ENCODE measurements around the gene C19orf38. TPM values are rescaled to one million over a fixed set of nuclear protein-coding genes. Genes with fewer than 3 reads are reported as not detected.

The C19orf38 gene
- total and polyA plus RNA-seq, 2 donors (not counting 1 experiment from before 2014, with no cell fraction given), result 1.7 to 2.4 TPM

- H3K4me1 ChIP-seq (ENCODE audit: control insufficient read depth in 2 of 2, insufficient read depth in 2 of 2, low read length in 2 of 2), result peaks cover 7 to 17% of the 10 kb centered on the region in 2 donors
- Mint-ChIP-seq H3K4me1 (peaks cover 14% of the 10 kb centered on the region), H3K27me3 (no peaks in the 10 kb centered on the region), H3K27ac (no peak overlapping the region), H3K4me3 (no peak overlapping the region), H3K9me3 (ENCODE audit: insufficient read depth) (peaks cover 6% of the 10 kb centered on the region)
- H3K27ac ChIP-seq (ENCODE audit: low read length in 2 of 2), result no peak overlapping the region
- POLR2A ChIA-PET, result interaction anchor here (0.9 kb wide), 1 partner anchor 31 kb away, joined by 5 read pairs; no protein-coding TSS in a partner anchor
- peaks cover 7% of the 10 kb centered on the region for H4K20me1 ChIP-seq (ENCODE audit: control insufficient read depth, insufficient read depth, low read length, poor library complexity, severe bottlenecking)
- WGBS (ENCODE audit: insufficient coverage), result 77% methylated on average over 6 of the region's 10 CpGs
- H3K9me3 ChIP-seq (ENCODE audit: control extremely low read depth in 1 of 3, control insufficient read depth in 2 of 3, insufficient read depth in 1 of 3, low read length in 2 of 3), result peaks cover 1 to 31% (median 9%) of the 10 kb centered on the region in 3 donors
- H3K4me3 ChIP-seq (ENCODE audit: control extremely low read depth in 1 of 5, extremely low read depth in 1 of 5, insufficient read depth in 1 of 5, low read depth in 2 of 5, low read length in 4 of 5), result no peak overlapping the region
- ATAC-seq (ENCODE audit: low read depth) (no peak), DNase-seq (peak; percentile 2)
- H3K4me2 ChIP-seq (replicated peaks; ENCODE audit: low read depth, low read length, poor library complexity, severe bottlenecking), result no peak overlapping the region
- no peak overlapping the region for H3K9ac ChIP-seq (ENCODE audit: low read length)
- H2AFZ ChIP-seq (ENCODE audit: insufficient read depth, low read depth, low read length, poor library complexity, severe bottlenecking), result no peak overlapping the region
- intact Hi-C loops (cut with micrococcal nuclease), result loop anchor here (5.0 kb wide), 1 partner anchor 1022 kb away; the partner anchor contains the start of gene FBXL12
- CTCF ChIA-PET, result interaction anchor here (0.7 to 1.8 kb wide), 5 partner anchors 15 to 334 kb away, joined by 3 to 6 read pairs (median 4); no protein-coding TSS in a partner anchor
- no peak for TF ChIP-seq CTCF (IDR thresholded peaks at IDR 0.05)
- no peak for TF ChIP-seq EZH2 (IDR thresholded peaks at IDR 0.05; ENCODE audit: borderline replicate concordance, insufficient read depth, low read depth, low read length, poor library complexity, severe bottlenecking)
- no peaks in the 10 kb centered on the region for H3K79me2 ChIP-seq (ENCODE audit: control insufficient read depth, insufficient read depth, low read length)
- no peaks in the 10 kb centered on the region for H3K27me3 ChIP-seq (replicated peaks in 1 of 4; ENCODE audit: control extremely low read depth in 1 of 4, control insufficient read depth in 3 of 4, insufficient read depth in 4 of 4, low read length in 3 of 4)
- H3K36me3 ChIP-seq (replicated peaks in 1 of 2; ENCODE audit: control extremely low read depth in 1 of 2, control insufficient read depth in 1 of 2, extremely low read depth in 1 of 2, insufficient read depth in 2 of 2, low read length in 1 of 2), result no peaks in the 10 kb centered on the region
Observed at GRCh38 chr19:10839114-10840050, 8.8 kb upstream of the C19orf38 start.

GRCh38 chr19:10842788-10843187 is 5.4 kb upstream of the C19orf38 start:
- H3K4me1 Mint-ChIP-seq, result no peaks in the 10 kb centered on the region
- no peak overlapping the region for H3K4me3 Mint-ChIP-seq
- DNase-seq (no peak), ATAC-seq (ENCODE audit: low read depth) (no peak)
- Histone ChIP-seq H3K9me3 (ENCODE audit: control extremely low read depth in 1 of 3, control insufficient read depth in 2 of 3, insufficient read depth in 1 of 3, low read length in 2 of 3) (peaks cover 5 to 28% (median 11%) of the 10 kb centered on the region in 3 donors), H3K4me2 (replicated peaks; ENCODE audit: low read depth, low read length, poor library complexity, severe bottlenecking) (no peak overlapping the region), H4K20me1 (ENCODE audit: control insufficient read depth, insufficient read depth, low read length, poor library complexity, severe bottlenecking) (no peaks in the 10 kb centered on the region), H3K79me2 (ENCODE audit: control insufficient read depth, insufficient read depth, low read length) (no peaks in the 10 kb centered on the region), H3K36me3 (replicated peaks in 1 of 2; ENCODE audit: control extremely low read depth in 1 of 2, control insufficient read depth in 1 of 2, extremely low read depth in 1 of 2, insufficient read depth in 2 of 2, low read length in 1 of 2) (no peaks in the 10 kb centered on the region), H3K4me3 (ENCODE audit: control extremely low read depth in 1 of 5, extremely low read depth in 1 of 5, insufficient read depth in 1 of 5, low read depth in 2 of 5, low read length in 4 of 5) (no peak overlapping the region), H3K27ac (ENCODE audit: low read length in 2 of 2) (no peak overlapping the region), H3K9ac (ENCODE audit: low read length) (no peak overlapping the region), H2AFZ (ENCODE audit: insufficient read depth, low read depth, low read length, poor library complexity, severe bottlenecking) (no peak overlapping the region), H3K27me3 (replicated peaks in 1 of 4; ENCODE audit: control extremely low read depth in 1 of 4, control insufficient read depth in 3 of 4, insufficient read depth in 4 of 4, low read length in 3 of 4) (peaks cover 0 to 5% (median 0%) of the 10 kb centered on the region in 4 experiments), H3K4me1 (ENCODE audit: control insufficient read depth in 2 of 2, insufficient read depth in 2 of 2, low read length in 2 of 2) (no peaks in the 10 kb centered on the region)
- TF ChIP-seq CTCF (IDR thresholded peaks at IDR 0.05) (no peak), EZH2 (IDR thresholded peaks at IDR 0.05; ENCODE audit: borderline replicate concordance, insufficient read depth, low read depth, low read length, poor library complexity, severe bottlenecking) (no peak)
- no peak overlapping the region for H3K27ac Mint-ChIP-seq
- peaks cover 8% of the 10 kb centered on the region for H3K9me3 Mint-ChIP-seq (ENCODE audit: insufficient read depth)
- 91% methylated on average over 7 of the region's 7 CpGs for WGBS (ENCODE audit: insufficient coverage)
- peaks cover 6% of the 10 kb centered on the region for H3K27me3 Mint-ChIP-seq
- CTCF ChIA-PET, result interaction anchor here (1.4 kb wide), 1 partner anchor 262 kb away, joined by 3 read pairs; no protein-coding TSS in a partner anchor
- intact Hi-C loops (cut with micrococcal nuclease), result no loop called here
- POLR2A ChIA-PET, result no interaction called here
